HG03439 (cell line): ENCODE data around the gene SLC25A48.

Experiments used
- ATAC-seq: cut with Tn5 transposase; IDR thresholded peaks from one replicate; pipeline ENCODE4 v1.9.1; 2021; ENCODE audit warnings: mild to moderate bottlenecking, moderate library complexity; ENCODE audit not compliant: unreplicated experiment

Gene SLC25A48

DNA sequence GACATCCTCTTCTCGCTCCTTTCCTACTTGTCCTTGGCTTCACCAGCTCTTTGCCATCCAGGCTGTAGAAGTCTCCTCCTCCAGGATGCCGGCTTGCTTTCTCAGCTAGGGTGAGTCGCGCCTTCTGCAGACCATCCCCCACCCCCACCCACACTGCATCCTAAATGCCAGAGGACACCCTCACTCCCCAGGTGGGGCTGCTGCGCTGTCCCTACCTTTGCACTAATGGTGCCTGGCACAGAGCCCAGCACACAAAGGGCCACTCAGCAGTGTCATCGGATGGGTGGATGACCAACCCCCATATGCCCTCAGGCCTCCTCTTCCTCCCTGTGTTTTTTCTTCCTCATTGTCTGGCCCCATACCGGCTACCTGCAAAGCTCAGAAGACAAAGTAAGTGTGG, 46.3 kb downstream of the SLC25A48 start:
- no peak for ATAC-seq

DNA sequence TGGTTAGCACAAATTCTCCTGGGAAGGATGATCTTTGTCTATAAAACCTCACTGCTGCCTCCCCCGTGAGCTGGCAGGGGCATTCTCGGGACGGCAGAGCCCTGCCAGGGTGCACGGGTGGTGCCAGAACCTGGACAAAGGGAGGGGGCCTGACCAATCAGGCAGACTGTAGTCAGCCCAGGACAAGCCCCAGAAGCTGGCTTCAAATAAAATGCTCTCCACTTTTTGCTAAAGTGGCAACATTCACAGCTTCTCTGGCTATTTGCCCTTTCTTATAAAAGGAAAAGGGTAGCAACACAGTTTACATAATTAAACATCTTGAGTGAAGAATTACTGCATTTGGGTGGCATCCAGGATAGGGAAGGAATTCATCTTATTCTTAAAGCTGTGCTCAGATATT, 46.8 kb downstream of the SLC25A48 start:
- no peak for ATAC-seq

DNA sequence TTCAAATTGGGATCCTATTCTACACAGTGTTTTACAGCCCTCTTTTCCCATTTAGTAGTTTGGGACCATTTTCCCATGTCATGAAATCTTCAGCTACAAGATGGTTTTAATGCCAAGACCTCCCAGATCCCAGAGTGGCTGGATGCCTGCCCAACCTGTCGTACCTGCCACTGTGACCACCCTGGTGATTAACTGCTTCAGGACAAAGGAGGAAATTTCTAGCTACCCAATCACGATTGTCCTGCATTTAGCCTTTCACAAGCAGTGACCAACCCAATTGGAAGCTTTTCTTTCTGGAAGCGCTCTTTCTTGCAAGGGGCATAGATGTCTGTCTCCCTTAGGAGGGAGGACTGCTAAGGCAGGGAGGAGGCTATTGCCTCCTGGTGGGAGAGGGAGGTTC, 47.4 kb downstream of the SLC25A48 start:
- no peak for ATAC-seq

DNA sequence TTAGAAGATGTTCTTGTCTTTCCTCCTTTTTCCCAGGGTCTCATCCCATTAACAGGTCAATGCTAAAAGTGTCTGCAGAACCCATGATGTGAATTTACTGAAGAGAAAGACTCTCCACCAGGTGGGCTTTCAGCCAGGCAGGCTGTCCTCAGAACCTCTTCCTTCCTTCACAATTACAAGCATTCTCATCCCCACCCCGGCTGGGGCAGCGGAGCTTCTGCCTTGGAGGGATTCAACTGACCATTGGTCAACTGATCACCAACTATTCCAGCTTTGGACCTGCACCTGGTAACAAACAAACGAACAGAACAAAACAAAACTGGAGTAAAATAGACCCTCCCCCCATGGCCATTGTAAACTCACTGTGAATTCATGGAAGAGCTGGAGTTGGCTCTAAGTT, 48.6 kb downstream of the SLC25A48 start:
- no peak for ATAC-seq

DNA sequence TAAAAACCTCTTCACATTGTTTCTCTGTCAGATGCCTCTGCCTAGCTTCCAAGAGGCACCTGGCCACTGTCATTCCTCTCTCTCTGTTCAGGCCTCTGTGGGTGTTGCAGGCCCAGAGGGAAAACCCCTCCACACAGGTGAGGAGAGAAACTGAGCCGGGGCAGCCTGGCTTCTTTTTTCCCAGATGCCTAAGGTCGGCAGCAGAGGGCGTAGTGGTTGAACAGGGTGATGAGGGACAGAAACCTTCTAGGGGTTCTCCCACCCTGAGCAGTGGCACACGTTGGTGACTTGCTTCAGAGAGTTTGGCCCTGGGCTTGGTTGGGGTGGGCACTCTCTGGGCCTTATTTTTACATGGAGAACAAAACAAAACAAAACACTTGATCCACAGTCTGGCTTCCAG, 49.0 kb downstream of the SLC25A48 start:
- no peak for ATAC-seq

DNA sequence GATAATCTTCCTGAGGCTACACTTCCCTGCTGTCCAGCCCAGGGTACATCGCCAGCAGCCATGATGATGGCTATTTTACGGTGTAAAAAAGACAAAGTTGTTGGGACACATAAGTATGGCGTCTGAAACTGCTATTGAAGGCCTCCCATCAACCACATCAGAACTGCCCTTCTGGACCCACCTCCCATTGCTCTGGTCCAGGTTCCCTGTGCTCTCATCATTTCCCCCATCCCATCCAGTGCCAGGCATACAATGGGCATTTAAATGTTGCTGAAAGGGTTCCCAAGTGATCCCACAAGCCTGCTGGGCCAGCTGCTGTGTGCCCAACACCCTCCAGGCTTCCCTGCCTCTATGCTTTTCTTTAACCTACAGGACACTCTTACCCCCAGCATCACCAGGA, 50.6 kb downstream of the SLC25A48 start:
- no peak for ATAC-seq

DNA sequence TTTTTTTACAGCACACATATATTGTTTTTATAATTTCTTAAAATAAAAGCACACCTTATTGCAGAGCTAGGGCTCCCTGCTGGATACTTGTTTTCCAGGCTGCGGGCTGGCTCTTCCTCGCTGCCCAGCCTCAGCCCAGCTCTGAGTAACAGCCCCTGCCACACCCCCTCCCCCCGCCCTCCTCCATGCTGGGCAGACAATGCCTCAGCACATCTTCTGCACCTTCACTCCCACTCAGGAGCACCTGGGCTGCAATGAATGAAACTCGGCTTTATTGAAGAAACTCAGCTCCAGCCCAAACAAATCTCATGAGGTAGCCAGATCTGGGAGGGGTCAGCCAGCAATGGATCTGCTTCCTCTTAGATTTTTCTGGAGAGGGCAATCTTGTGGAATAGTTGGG, 51.7 kb downstream of the SLC25A48 start:
- no peak for ATAC-seq

DNA sequence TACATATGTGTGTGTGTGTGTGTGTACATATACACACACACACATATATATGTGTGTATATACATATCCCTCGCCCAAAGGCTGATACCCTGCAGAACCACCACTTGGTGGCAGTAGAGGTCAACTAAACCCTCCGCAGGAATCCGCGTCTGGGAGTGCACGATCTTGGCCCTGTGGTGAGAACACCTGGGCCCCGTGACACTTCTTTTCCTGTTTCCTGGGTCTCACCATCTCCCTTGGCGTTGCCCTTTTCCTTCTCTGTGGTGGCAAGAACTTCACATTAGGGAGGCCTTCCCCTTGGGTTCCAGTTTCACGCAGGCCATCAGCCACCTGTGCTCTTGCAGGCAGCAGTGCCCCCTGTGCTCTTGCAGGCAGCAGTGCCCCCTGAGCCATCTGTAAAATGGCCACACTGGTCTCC, 53.0 kb downstream of the SLC25A48 start:
- peak; percentile 90 for ATAC-seq

DNA sequence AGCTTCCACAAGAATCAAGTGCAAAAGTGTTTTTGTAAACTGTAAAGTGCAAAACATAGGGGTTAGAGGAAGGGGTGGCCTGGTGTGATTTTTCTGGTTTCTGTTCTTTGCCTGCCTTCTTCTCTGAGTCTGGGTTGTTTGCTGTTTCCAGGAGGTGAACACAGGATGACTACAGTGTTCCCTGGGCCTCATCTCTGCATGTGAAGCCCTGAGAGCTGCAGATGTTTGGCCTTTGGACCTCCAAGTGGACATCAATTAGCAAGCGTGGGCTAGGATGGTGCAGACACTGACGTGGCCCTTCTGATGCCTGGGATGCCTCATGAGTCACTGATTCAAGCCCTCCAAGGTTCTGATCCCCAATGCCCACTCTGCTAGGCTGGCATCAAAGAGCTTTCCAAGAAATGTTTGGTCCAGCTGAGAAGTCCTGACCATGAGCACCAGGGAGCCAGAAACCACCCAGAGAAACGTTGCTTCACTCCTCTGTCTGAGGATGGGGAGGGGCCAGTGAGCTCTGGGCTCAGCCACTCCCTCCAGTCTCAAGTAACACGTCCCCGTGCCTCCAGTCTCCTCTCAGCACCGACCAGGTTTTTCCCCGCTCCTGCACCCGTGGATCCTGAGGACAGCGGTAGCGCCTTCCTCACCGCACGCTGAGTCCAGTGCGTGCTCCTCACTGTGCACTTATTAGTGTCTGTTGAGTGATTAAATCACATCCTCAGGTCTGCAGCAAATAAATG, 53.6 kb downstream of the SLC25A48 start:
- no peak for ATAC-seq

DNA sequence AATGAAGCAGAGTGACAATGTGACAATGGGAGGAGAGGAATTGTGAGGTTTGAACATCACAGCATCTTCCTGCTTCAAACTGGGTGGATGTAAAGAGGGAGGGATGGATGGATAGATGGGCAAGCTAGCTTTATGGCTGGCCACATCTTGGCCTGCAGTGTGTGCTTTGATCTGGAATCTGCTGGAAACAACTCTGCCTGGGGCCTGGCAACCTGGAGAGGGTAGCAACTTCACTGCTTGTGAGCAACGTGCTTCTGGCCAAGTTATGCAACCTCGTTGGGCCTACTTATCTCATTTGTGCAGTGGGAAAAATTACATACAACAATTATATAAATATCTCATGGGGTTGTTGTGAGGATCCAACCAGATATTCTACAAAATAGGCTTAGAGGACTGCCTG, 55.8 kb downstream of the SLC25A48 start:
- ATAC-seq, result no peak

DNA sequence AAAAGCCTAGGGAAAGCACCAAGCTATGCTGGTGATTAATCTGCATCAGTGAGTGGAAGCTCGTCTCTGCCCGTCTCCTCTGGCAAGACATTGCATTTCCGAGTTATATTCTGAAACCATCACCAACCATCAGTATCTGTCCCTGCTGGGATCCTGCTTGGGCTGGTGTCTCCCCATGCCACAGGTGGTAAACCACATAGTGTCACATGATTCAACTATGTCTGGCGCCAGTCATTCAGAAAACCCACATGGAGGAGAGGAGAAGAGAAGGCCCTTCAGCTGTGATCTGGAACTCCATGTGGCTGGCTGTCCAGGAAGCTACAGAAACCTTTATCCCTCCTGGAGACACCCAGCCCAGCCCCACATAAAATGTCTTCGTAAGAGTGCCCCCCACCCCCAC, 56.4 kb downstream of the SLC25A48 start:
- ATAC-seq, result peak; percentile 69

DNA sequence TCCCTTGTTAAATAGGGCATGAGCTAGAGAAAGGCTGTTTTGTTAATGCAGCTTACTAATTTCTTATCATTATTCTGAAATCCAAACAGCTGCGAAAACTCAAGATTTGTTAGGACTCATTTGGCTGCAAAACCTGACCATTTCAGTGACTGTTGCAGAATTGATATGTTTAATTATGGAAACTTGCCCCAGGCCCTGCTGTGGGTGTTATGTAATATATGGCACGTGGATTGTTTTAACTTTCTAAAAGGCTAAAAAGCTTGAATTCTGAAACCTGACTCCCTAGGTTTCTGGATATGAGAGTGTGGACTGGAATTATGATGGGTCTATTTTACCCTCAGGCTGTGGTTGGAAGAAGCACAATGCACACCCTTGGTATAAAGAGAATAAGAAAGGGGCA, 56.8 kb downstream of the SLC25A48 start:
- ATAC-seq, result no peak

DNA sequence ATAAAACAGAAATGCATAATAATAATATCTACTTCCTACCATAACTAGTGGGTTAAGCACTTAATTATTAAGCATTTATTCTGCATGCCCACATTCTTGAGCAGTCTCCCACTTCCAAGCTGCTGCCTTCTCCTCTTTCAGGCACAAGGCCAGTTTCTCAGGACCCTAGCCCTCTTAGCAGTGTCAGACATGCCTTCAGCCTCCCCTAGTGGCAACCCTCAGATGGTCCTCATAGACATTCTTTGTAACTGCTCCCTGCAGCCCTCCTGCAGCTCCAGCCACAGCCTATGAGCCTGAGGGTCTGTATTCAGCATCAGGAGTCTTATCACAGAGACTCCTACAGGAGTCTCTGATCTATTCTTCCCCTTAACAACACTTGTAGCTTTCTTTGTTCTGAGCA, 57.3 kb downstream of the SLC25A48 start:
- ATAC-seq, result no peak

DNA sequence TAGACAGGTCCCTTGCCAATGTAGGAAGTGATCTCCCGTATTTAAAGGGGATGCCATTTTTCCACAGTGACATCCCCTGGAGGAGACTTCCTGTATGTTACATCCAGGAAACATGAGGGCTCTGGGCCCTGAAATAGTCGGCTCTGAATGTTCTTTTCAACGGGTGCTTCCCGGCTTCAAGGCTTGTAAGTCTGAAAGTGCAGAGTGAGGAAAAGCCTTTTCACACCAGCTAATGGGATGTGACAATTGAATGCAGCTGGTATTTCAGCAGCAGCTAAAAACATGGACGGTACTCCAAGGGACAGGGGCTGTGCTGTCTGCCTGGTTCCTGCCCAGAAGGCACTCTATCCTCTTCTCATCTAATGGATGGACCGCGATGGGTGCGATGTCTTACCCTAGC, 59.8 kb downstream of the SLC25A48 start:
- ATAC-seq, result no peak

DNA sequence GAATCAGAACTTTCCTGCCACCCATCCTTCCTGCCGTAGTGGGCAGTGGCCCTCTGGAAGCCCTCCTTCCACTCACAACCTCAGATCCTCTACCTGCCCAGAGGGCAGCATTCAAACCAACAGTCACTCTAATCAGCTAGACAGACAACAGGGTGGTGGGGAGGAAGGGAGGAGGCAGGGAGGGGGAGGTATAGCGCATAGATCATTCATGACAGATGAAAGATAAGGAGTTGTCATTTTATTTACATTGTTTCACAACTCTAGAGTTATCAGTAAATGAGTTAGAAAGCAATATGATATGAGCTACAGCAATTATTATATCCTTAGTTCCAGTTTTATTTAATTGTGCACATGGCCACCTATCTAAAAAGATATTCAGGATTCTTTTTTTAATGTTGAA, 60.3 kb downstream of the SLC25A48 start:
- no peak for ATAC-seq

DNA sequence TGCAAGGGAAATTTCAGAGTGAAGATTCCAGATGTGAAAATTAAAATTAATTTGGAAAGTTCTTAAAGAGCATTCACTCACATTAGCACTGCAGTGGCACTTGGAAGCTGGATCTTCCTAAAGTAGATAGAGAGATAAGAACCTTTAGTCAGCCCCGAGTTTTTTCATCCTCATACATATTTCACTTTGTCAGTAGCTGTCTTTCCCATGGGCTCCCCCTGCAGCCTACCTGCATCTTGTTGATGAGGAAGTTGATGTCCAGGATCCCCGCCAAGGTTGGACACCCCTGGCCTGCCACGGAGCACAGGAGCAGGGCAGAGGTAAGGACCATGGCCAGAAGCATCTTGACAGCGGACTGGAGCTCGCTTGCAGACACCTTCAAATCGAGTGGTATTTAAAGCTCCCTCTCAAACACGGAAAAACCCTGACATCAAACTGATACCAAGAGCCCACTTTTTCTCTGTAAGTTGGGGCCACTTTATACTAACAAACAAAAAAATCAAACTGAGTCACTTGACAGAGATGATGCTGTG, 61.1 kb downstream of the SLC25A48 start, which contains the start of gene IL9:
IL9 (minus strand) TSS at position 368 of the 533 bp plus-strand sequence; CDS start at position 343, 25 bp downstream.
- no peak for ATAC-seq

DNA sequence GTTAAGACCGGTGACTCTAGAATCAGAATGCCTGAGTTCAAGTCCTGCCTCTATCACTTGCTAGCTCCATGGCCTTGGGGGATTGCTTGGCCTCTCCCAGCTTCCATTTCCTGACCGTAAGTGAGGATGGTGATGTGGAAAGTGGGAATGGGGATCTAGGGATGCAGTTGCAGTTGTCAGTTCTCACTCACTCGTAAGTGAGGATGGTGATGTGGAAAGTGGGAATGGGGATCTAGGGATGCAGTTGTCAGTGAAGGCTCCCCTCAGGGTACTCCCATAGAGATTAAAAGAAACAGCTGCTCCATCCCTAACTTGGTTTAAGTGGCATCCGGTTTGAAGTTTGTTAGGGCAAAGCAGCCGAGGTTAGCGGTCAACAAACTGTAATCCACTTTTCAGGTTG, 64.2 kb downstream of the SLC25A48 start:
- no peak for ATAC-seq

DNA sequence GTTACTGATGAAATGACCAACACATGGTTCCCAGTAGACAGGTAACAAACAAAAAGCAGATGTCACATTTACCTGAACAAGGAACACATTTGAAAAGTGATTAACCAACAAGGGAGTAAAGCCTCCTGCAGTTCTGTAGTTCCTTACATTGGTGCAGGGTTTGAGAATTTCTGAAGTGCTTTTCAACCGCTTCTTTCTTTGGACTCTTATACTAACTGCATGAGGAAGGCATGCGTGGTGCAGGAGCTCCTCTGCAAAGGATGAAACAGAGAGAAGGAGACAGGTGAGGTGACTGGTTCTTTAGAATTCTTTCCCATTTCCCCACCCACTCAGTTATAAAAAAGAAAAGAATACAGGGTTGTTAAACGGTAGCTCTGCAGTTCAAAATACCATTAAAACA, 65.8 kb downstream of the SLC25A48 start:
- no peak for ATAC-seq

DNA sequence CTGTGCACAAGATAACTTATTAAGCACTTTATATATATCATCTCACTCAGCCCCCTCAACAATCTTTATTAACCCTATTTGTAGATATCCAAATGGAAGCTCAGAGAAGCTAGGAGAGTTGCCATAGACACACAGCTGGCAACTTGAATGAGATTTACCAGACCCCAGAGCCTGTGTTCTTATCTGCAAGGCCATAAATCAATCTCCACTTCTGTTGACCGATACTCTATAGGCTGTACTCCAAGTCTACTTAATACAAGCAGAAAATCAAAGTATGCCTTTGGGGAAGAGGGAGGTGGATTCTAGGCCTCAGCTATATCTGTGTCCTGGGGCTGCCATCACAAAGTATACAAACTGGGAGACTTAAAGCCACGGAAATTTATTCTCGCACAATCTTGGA, 67.2 kb downstream of the SLC25A48 start:
- no peak for ATAC-seq

DNA sequence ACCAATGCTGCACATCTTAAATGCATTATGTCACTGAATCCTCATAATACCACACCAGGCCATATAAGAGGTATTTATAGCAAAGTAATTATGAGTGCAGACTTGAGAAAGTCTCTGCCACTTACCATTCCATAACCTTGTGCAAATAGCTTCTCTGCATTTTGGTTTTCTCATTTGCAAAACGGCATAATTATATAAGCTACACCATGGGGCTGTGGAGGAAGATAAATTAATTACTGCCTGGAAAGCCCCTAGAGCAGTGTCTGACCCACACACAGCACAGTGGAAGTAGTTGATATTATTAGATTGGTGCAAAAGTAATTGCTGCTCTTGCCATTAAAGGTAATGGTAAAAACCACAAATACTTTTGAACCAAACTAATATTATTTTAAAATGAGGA, 70.7 kb downstream of the SLC25A48 start:
- ATAC-seq, result no peak

DNA sequence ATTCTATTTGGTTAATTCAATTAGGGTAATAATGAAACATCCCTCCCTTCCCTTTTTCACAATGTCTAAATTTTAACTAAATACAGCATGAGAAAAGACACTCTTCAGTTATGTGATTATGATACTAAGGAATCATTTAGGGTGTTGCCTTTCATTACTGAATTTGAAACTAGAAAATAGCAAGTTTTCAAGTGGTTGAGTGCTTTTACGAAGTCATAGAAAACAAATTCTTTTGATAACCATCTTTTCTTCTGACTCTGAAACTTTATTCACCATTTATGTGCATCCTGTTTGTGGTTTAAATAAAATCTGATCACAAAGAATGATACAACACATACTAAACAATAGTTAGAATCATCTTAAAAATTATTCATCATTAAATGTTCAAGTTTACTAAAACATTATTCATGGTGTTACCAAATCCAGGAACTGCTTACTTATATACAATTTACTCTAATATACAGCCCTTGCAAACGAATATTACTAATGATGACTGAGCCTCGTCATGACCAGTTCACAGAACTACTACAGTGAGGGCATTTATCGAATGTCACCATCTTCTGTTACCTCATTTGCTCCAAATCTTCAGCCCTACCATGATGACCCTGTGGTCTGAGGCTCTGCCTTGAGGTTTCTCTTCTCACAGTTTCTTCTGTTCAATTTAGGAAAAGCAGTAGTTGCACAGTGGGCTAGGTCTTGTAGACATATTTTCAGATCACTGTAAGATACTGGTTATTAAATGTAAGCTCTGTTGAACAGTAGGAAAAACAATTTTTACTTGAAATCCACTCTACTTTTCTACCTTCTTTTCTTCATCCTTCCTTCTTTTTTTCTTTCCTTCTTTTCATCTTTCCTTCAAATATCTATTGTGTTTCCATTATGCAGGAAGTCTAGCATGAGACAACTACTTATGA, 79.5 kb downstream of the SLC25A48 start:
- no peak for ATAC-seq

DNA sequence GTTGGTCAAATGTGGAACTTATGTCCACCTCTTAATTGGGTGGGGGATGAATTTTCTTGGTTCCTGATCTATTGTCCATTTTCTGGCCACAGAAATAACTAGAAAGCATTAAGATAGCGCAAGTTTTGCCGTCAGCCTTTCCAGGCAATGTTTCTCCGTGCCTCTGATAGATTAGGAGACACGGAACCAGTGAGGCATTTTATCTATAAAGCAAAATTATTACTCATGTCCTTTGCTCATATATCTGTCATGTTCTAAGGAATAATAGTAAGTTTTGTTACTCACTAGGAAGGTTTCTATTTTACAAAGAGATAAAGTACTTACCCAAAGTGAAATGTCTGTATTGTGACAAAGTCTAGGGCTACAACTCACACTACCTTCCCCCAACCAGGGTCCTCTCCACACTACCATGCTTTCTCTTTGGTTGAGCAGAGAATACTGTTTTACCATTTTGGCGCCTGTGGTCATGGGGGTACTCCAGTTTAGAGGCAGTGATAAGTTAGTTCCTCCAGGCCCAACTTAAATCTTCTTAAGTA, 81.1 kb downstream of the SLC25A48 start:
- no peak for ATAC-seq
